SK-N-SH treated with all-trans-retinoic acid at 6 μM for 48 hours (cell line): ENCODE results near the gene FRG2B.
"Not testable (repeated sequence)": the region's sequence is repeated elsewhere in the genome, so short reads cannot be mapped to it uniquely, and the experiment has no call there.

Experiments
- GLIS3 ChIP-seq: fragments of 250-450 bp; sonication (Bioruptor Pico); IDR thresholded peaks from 2 replicates; pipeline ENCODE4 v1.5.0; 2020; ENCODE audit warnings: mild to moderate bottlenecking, moderate library complexity
- OSR1 ChIP-seq: fragments of 250-450 bp; sonication (Bioruptor Pico); IDR thresholded peaks from 2 replicates; pipeline ENCODE4 v1.8.0; 2022; ENCODE audit warnings: moderate library complexity, mild to moderate bottlenecking, inconsistent platforms
- RARB ChIP-seq: fragments of 250-450 bp; sonication (Bioruptor Pico); IDR thresholded peaks from 2 replicates; pipeline ENCODE4 v1.8.0; 2021; ENCODE audit warnings: mild to moderate bottlenecking, moderate library complexity
- SNAI2 ChIP-seq: fragments of 250-450 bp; sonication (Bioruptor Pico); IDR thresholded peaks from 2 replicates; pipeline ENCODE4 v1.5.0; 2020; ENCODE audit warnings: mild to moderate bottlenecking, moderate library complexity
- ZC3H10 ChIP-seq: fragments of 250-450 bp; sonication (Bioruptor Pico); IDR thresholded peaks from 2 replicates; pipeline ENCODE4 v1.5.1; 2021; ENCODE audit warnings: mild to moderate bottlenecking, moderate library complexity
- ZFP3 ChIP-seq: fragments of 250-450 bp; sonication (Bioruptor Pico); IDR thresholded peaks from 2 replicates; pipeline ENCODE4 v1.5.0; 2020; ENCODE audit warnings: mild to moderate bottlenecking, moderate library complexity
- ZNF565 ChIP-seq: fragments of 450-650 bp; formaldehyde crosslinking; conservative IDR thresholded peaks from 2 replicates; pipeline ENCODE4 v1.5.0; 2020; ENCODE audit warnings: low read depth, mild to moderate bottlenecking, moderate library complexity
- TF ChIP-seq, protein P1 (sequence below): fragments of 250-450 bp; sonication (Bioruptor Pico); IDR thresholded peaks from 2 replicates; pipeline ENCODE4 v1.8.0; 2020; ENCODE audit warnings: mild to moderate bottlenecking, moderate library complexity, borderline replicate concordance

DNA sequence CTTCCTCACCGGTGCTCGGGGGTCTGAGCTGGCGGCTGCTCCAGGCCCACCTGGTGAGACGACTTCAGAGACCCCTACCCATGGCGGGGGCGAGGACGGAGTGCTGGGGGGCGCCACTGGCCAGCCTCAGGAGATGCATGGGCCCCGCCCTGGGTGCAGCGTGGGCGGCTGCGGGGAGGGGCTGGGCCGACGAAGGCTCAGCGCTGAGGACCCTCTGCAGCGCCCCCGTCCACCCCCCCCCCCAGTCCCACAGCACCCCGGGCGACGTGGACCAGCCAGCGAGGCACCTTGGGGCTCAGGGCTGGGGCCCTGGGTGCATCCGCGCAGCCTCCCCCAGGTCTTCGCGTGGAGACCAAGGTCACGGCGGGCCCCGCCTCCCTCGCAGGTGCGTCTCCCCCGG lies 49.6 kb downstream of the FRG2B start:
- TF ChIP-seq OSR1 (CRISPR knock-in tag); ZC3H10; ZNF565 (CRISPR knock-in tag); SNAI2 (CRISPR knock-in tag); RARB (CRISPR knock-in tag); GLIS3 (CRISPR knock-in tag); ZFP3 (CRISPR knock-in tag): not testable (repeated sequence)
- TF ChIP-seq, protein P1, sequence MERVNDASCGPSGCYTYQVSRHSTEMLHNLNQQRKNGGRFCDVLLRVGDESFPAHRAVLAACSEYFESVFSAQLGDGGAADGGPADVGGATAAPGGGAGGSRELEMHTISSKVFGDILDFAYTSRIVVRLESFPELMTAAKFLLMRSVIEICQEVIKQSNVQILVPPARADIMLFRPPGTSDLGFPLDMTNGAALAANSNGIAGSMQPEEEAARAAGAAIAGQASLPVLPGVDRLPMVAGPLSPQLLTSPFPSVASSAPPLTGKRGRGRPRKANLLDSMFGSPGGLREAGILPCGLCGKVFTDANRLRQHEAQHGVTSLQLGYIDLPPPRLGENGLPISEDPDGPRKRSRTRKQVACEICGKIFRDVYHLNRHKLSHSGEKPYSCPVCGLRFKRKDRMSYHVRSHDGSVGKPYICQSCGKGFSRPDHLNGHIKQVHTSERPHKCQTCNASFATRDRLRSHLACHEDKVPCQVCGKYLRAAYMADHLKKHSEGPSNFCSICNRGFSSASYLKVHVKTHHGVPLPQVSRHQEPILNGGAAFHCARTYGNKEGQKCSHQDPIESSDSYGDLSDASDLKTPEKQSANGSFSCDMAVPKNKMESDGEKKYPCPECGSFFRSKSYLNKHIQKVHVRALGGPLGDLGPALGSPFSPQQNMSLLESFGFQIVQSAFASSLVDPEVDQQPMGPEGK (CRISPR knock-in tag), result not testable (repeated sequence)
